Pancreas (tissue), 10 donors: ENCODE measurements around the gene PCDHGA9. TPM values are rescaled to one million over a fixed set of nuclear protein-coding genes. Genes with fewer than 3 reads are reported as not detected.
A peak's percentile ranks its signal among the peaks of the same experiment; 100 is the strongest.

Source experiments
- ATAC-seq, 4 donors: fragments of 200-7000 bp; cut with Tn5 transposase; one replicate each; pipeline versions ENCODE4 v1.8.0 to v1.9.1; 2020; ENCODE audit warnings: mild to moderate bottlenecking in 4 of 4, moderate library complexity in 4 of 4
- DNase-seq, 6 donors: peaks; one replicate each; pipeline ENCODE4 v3.0.0-alpha.2; 2020
- FAIRE-seq: peaks from 2 replicates; lab custom pipeline; 2012; peaks lifted over from hg19 to GRCh38; lab: Jason Lieb, UNC
- H3K27ac ChIP-seq, 4 donors: fragments of 200-600 bp; sonication (generic); 1 replicate in 3 of 4; 2 replicates in 1 of 4; pipeline versions ENCODE4 v1.5.0 to v1.8.0; 2020
- H3K27me3 ChIP-seq, 4 donors: fragments of 200-600 bp; one replicate each; pipeline ENCODE4 v1.8.0; 2021
- H3K36me3 ChIP-seq, 3 donors: fragments of 200-600 bp; sonication (generic) in 1 of 3; one replicate each; pipeline versions ENCODE4 v1.5.0 to v1.8.0; 2020 to 2021
- H3K4me1 ChIP-seq, 3 donors: fragments of 200-600 bp; one replicate each; pipeline ENCODE4 v1.8.0; 2021
- H3K4me3 ChIP-seq, 4 donors: fragments of 200-600 bp; sonication (generic) in 2 of 4; one replicate each; pipeline versions ENCODE4 v1.5.0 to v1.8.0; 2020 to 2021
- H3K9me3 ChIP-seq, 4 donors: fragments of 200-600 bp; one replicate each; pipeline ENCODE4 v1.8.0; 2021
- CTCF ChIP-seq, 4 donors: fragments of 200-600 bp; sonication (generic) in 3 of 4; IDR thresholded peaks; one replicate each; pipeline versions ENCODE4 v1.5.0 to v1.8.0; 2021; ENCODE audit warnings: antibody characterized with exemption in 4 of 4
- WGBS, 2 donors: extraction: QIAGEN DNeasy Blood & Tissue Kit; methylation state at CpG; one replicate each; pipeline ENCODE4 v1.1.7; 2013; 5-methylcytosine and 5-hydroxymethylcytosine counted together
- intact Hi-C, 3 donors: fragments of 100-400 bp; cut with DNase I; formaldehyde crosslinking; loops; one replicate each; pipeline versions ENCODE4 v1.11.1 to v1.14.2; 2022
- polyA plus RNA-seq, 2 donors: library from polyadenylated mRNA; stranded (reverse); fragments of 200-250 nt; gene quantifications; one replicate each; pipeline ENCODE4 v1.2.3, GENCODE V29; 2013
- total RNA-seq, 6 donors: library from RNA; stranded (reverse); fragmentation: NEBNext Ultra II Directional in 4 of 6; extraction: Animal tissue kit (Norgen Biotek cat#: 25700) in 4 of 6; gene quantifications; one replicate each; pipeline versions ENCODE4 v1.2.1 to v1.2.4, GENCODE V29; 2021 to 2023
- donor health status: healthy with polysubstance abuse.
- donor health status: DM: no; HTN: no; CAD: no; lungs with moderate emphysema.
- donor health status: DM: no; HTN: no; CAD: no.
- donor health status: control.
- donor health status: control.
- donor health status: Bipolar disorder and iron deficiency.
- donor health status: DM: yes; HTN: yes; CAD: no.
- donor health status: DM: no; HTN: no; CAD: no.
- donor health status: DM: no; HTN: no; CAD: no.
- donor health status: DM: yes; HTN: yes; CAD: no.

The PCDHGA9 gene
- 1 to 10 TPM; 1.4 to 3.0 (median 2.3) TPM for total RNA-seq
- polyA plus RNA-seq: 1 to 10 TPM in 1 of 2 donors, under 1 TPM in 1; 0.31 to 1.3 TPM

DNA sequence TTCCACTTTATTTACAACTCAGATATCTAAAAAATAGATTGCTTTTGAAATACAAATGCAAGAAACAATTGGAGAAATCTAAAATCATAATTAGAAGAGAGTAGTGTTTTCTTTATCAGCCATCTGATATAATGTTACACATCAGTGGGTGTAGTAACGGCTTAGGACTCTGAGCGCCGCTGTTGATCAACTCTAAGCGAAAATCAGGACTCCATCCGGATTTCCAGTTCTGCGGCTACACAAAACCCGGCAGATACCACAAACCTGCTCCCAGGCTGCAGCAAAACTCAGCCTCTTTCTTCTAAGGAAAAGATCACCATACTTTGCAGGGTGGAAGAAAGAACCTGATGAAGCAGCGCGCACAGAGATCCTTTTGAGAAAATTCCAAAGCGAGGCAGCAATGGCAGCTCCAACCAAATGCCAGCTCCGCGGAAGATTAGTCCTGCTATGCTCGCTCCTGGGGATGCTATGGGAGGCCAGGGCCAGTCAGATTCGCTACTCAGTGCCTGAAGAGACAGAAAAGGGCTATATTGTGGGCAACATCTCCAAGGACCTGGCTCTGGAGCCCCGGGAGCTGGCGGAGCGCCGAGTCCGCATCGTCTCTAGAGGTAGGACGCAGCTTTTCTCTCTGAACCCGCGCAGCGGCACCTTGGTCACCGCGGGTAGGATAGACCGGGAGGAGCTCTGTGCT lies at the start of gene PCDHGA9:
PCDHGA9 (plus strand) TSS at position 226 of the 691 bp plus-strand sequence; CDS start at position 401, 175 bp downstream.
- peak within 1 kb of the TSS in 1 of 4 donors; percentile 18 for H3K4me3 ChIP-seq
- ATAC-seq: peak in 2 of 4 donors; percentile 29 to 45

GRCh38 chr5:141354900-141355469 lies 47.6 kb upstream of the PCDHGA9 start, which contains the start of gene PCDHGA4:
Gene PCDHGA4 (plus strand): TSS chr5:141355021. CDS start chr5:141355108, 87 bp downstream.
- H3K9me3 ChIP-seq: peaks cover 0 to 15% (median 4%) of the 10 kb centered on the region in 4 donors
- H3K27ac ChIP-seq: no peak within 1 kb of the TSS
- FAIRE-seq (no peak), DNase-seq (no peak), ATAC-seq (peak in 2 of 4 donors; percentile 11 to 41)
- TF ChIP-seq CTCF (IDR thresholded peaks at IDR 0.05): peak in 2 of 4 donors; percentile 2 to 15
- no peaks in the 10 kb centered on the region for H3K27me3 ChIP-seq
- H3K4me3 ChIP-seq: peak within 1 kb of the TSS in 2 of 4 donors; percentile 11 to 20
- intact Hi-C loops: no loop called here
- no peaks in the 10 kb centered on the region for H3K4me1 ChIP-seq
- H3K36me3 ChIP-seq: no peaks in the 10 kb centered on the region
- WGBS, 2 donors: 12 to 17% methylated on average over 29 of the region's 29 CpGs

More for the DNA sequence above, at the start of gene PCDHGA9:
- DNase-seq: peak in 1 of 6 donors; percentile 36
- no peaks in the 10 kb centered on the region for H3K36me3 ChIP-seq
- peaks cover 0 to 2% (median 0%) of the 10 kb centered on the region in 3 donors for H3K4me1 ChIP-seq
- no peak for FAIRE-seq
- whole genome bisulfite sequencing, 2 donors: 18 to 25% methylated on average over 27 of the region's 27 CpGs
- TF ChIP-seq CTCF (IDR thresholded peaks at IDR 0.05): no peak
- peaks cover 0 to 6% (median 2%) of the 10 kb centered on the region in 4 donors for H3K9me3 ChIP-seq
- intact Hi-C loops: loop anchor here in 1 of 3 donors (10.0 kb wide), 1 partner anchor 152 kb away; no protein-coding TSS in a partner anchor
- no peak within 1 kb of the TSS for H3K27ac ChIP-seq
- no peaks in the 10 kb centered on the region for H3K27me3 ChIP-seq

DNA sequence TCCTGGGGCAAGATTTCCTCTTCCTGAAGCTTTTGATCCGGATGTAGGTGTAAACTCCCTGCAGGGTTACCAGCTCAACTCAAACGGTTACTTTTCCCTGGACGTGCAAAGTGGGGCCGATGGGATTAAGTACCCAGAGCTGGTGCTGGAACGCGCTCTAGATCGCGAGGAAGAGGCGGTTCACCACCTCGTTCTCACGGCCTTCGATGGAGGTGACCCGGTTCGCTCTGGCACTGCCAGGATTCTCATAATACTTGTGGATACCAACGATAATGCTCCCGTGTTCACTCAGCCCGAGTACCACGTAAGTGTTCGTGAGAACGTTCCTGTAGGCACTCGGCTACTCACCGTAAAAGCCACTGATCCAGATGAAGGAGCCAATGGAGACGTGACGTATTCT lies 46.9 kb upstream of the PCDHGA9 start:
- Histone ChIP-seq H3K36me3 (no peaks in the 10 kb centered on the region), H3K9me3 (peaks cover 0 to 19% (median 4%) of the 10 kb centered on the region in 4 donors), H3K4me3 (peak overlapping the region in 1 of 4 donors; percentile 20), H3K27ac (no peak overlapping the region), H3K4me1 (no peaks in the 10 kb centered on the region), H3K27me3 (no peaks in the 10 kb centered on the region)
- 38 to 45% methylated on average over 24 of the region's 24 CpGs for WGBS, 2 donors
- no peak for DNase-seq
- no peak for TF ChIP-seq CTCF (IDR thresholded peaks at IDR 0.05)
- FAIRE-seq: no peak
- ATAC-seq: no peak
- intact Hi-C loops: no loop called here

- FAIRE-seq (no peak), DNase-seq (no peak), ATAC-seq (no peak)
- Histone ChIP-seq H3K4me1 (no peaks in the 10 kb centered on the region), H3K4me3 (no peak overlapping the region), H3K27ac (no peak overlapping the region), H3K27me3 (peaks cover 0 to 2% (median 0%) of the 10 kb centered on the region in 4 donors), H3K9me3 (peaks cover 0 to 14% (median 3%) of the 10 kb centered on the region in 4 donors), H3K36me3 (no peaks in the 10 kb centered on the region)
- no peak for TF ChIP-seq CTCF (IDR thresholded peaks at IDR 0.05)
- intact Hi-C loops: no loop called here
- WGBS, 2 donors: 67 to 68% methylated on average over 5 of the region's 5 CpGs
Measured at GRCh38 chr5:141356133-141356532, 46.4 kb upstream of the PCDHGA9 start.
